Stimulated activated CD8-positive, alpha-beta memory T cell treated with anti-CD3 and anti-CD28 coated beads, Interleukin-7, amount 100 ng/mL, for 4 hours (primary cell): ENCODE measurements around the gene SSC5D.
"Not testable (repeated sequence)": the region's sequence is repeated elsewhere in the genome, so short reads cannot be mapped to it uniquely, and the experiment has no call there.

Source experiments
- DNase-seq, 2 donors: peaks; one replicate each; pipeline ENCODE4 v3.0.0-alpha.2; 2020; ENCODE audit warnings: low read depth in 2 of 2

SSC5D gene

GRCh38 chr19:55503502-55504251, 15.4 kb downstream of the SSC5D start:
- DNase-seq = peak; percentile 81 to 88

DNA sequence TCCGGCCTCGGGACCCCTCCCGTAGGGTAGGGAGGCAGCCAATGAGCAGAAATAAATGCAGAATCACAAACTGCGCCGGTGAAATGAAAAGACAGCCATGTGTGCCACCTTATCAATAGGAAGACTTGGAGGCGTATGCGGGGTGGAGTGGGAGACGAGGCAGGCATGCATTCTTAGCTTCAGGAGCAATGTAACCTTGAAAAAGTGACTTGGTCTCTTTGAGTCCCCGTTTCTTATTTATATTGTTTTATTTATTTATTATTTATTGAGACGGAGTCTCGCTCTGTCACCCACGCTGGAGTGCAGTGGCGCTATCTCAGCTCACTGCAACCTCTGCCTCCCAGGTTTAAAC, 16.0 kb downstream of the SSC5D start:
- no peak for DNase-seq

DNA sequence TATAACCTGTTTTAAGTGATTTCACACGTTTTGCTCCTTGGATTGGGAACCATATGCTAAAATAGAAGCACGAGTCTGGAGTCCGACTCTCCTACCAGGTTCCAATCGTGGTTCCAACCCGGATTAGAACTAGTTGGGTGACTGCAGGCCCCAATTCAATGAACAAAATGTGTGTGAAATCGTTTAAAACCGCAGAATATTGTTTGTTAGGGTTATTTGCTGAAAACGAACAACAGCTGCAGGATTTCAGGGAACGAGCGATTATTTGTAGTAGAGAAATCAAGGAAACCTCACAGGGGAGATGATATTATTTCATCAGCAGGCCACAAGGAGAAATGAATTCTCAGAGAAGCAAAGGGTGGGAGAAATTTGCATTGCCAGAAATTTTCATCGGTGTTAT, 16.7 kb downstream of the SSC5D start:
- no peak for DNase-seq

- DNase-seq = no peak
These were observed 19.9 kb downstream of the SSC5D start for GRCh38 chr19:55508120-55508519.

- peak; percentile 80 to 83 for DNase-seq
These were observed 28.8 kb downstream of the SSC5D start for GRCh38 chr19:55516878-55517620.

DNA sequence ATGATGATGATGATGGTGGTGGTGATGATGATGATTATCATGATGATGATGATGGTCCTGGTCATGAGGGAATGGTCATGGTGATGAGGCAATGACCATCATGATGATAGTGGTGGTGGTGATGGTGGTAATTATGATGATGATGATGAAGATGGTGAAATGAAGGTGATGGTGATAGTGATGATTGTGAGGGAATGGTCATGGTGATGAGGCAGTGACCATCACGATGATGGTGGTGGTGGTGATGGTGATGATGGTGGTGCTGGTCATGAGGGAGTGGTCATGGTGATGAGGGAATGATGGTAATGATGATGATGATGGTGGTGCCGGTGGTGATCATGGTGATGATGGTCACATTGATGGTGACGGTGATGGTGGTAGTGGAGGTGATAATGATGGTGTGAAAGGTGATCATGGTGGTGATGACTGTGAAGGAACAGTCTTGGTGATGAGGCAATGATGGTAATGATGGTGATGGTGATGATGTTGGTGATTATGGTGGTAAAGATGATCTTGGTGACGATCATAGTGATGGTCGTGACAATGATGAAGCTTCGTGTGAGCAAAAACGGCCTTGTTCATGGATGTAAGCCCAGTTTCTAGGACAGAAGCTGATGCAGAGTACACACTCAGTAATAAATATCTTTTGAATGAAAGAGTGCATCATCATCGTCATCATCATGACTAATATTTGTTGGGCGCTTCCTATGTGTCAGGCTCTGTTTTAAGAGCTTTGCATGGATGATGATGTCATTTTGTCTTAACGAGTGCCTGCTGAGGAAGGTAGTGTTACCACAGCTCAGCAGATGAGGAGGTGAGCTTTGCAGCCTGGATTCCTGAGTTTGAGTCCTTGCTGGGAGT, 31.4 kb downstream of the SSC5D start:
- DNase-seq = no peak

DNA sequence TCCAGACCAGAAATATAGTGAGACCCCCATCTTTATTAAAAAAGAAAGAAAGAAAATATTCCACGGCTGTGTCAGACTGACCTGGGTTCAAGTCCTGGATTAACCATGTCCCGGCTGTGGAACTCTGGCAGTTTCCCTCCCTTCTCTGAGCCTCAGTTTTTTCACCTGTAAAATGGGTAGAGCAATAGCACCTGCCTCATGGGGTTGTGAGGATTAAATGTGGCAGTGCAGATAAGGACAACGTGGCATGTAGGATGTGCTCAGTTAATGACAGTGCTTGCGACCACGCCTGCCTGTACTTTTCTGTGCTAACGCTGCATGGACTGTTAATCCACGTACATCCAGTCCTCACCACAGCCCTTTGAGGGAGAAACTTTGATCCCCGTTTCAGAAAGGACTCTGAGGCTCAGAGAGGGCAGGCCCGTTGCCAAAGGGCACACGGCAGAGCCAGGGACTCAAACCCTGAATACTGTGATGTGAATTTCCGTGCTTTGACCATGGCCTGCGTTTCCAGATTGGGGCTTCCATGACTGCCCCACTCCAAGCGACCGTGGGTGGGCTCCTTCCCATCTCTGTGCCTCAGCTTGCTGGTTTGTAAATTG, 32.6 kb downstream of the SSC5D start:
- no peak for DNase-seq

- DNase-seq = no peak
These were observed 37.3 kb downstream of the SSC5D start for GRCh38 chr19:55525289-55526101.

- DNase-seq = no peak
These were observed 38.3 kb downstream of the SSC5D start for GRCh38 chr19:55526216-55527196.

DNA sequence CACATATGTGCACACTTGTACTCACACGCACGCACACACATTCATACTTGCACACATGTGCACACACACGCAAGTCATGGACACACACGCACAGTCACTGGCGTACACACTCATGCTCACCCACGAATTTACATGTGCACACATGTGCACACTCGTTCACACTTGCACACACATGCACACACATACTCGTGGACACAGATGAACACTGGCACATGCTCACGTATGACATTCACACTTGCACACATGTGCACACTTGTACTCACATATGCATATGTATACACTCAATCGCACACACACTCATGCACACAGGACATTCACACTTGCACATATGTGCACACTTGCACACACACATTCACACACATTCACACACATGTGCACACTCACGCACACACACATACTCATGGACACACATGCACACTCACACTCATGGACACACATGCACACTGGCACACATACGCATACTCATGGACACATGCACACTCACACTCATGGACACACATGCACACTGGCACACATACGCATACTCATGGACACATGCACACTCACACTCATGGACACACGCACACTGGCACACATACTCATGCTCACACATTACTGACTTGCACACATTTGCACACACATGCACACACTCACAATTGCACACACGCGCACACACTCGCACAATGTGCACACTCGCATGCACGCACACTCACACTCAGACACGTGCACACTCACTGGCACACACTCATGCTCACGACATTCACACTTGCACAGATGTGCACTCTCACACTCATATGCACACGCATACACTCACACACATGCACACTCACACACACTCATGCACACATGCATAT, 39.2 kb downstream of the SSC5D start:
- DNase-seq = no peak

- DNase-seq = no peak
These were observed 40.0 kb downstream of the SSC5D start for GRCh38 chr19:55528030-55528803.

DNA sequence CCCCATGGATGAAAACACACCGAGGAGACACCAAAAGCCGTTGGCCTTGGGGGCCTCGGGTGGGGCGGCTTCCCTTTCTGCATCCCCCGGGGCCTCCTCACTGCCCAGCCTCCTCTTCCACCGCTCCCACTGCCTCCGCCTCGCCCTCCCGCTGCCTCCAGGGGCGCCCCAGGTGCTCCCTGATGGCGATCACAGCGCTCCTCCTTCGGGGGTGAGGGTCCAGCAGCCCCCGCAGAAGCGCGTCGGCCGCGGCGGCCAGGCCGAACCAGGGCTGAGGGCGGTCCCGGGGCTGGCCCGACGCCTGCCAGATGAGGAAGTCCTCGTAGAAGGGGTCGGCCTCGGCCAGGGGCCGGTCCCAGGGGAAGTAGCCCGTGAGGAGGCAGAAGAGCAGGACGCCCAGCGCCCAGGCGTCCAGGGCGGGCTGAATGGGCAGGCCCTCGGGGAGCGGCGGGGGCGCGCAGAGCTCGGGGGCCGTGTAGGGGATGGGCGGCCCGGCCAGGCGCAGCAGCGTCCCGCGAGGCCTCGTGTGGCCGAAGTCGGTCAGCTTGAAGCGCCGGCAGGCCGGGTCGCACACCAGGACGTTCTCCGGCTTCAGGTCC, 41.5 kb downstream of the SSC5D start:
- DNase-seq = no peak

- DNase-seq = no peak
These were observed 42.8 kb downstream of the SSC5D start for GRCh38 chr19:55530996-55531395.

- not testable (repeated sequence) for DNase-seq
These were observed 46.0 kb downstream of the SSC5D start for GRCh38 chr19:55534280-55534679.

- no peak for DNase-seq
These were observed 47.1 kb downstream of the SSC5D start for GRCh38 chr19:55535173-55535964.

- no peak for DNase-seq
These were observed 47.7 kb downstream of the SSC5D start for GRCh38 chr19:55535965-55536350.

- DNase-seq = no peak
These were observed 48.1 kb downstream of the SSC5D start for GRCh38 chr19:55536366-55536765.
